ENCODE measurements around the gene ARHGAP42. TPM values are rescaled to one million over a fixed set of nuclear protein-coding genes. Genes with fewer than 3 reads are reported as not detected.

ARHGAP42 gene
- total and polyA plus RNA-seq, 2 of the 4 experiments (the other 2 are of a cell fraction): 2.9 to 7.3 TPM

- Histone ChIP-seq H3K23ac (ENCODE audit: low read depth, low read length) (no peak overlapping the region), H4K91ac (ENCODE audit: insufficient read depth, low read depth, low read length) (no peak overlapping the region), H4K5ac (ENCODE audit: low read depth, low read length) (no peak overlapping the region), H4K8ac (ENCODE audit: low read depth in 2 of 2, low read length in 2 of 2) (no peak overlapping the region), H3K36me3 (ENCODE audit: control insufficient read depth, insufficient read depth, low read length) (no peaks in the 10 kb centered on the region), H2BK5ac (ENCODE audit: low read depth, low read length, poor library complexity, severe bottlenecking) (no peak overlapping the region), H3K9me1 (ENCODE audit: insufficient read depth, low read length) (peaks cover 4% of the 10 kb centered on the region; the same call in 1 of the 2 replicates), H3K14ac (replicated peaks; ENCODE audit: low read depth, low read length) (no peak overlapping the region), H3K4me2 (ENCODE audit: low read depth, low read length) (no peak overlapping the region), H3K4me1 (ENCODE audit: control insufficient read depth, insufficient read depth, low read length) (peaks cover 4% of the 10 kb centered on the region; the same call in 1 of the 2 replicates), H3K18ac (ENCODE audit: low read depth, low read length) (no peak overlapping the region), H3K27ac (ENCODE audit: insufficient read depth, low read length) (no peak overlapping the region), H2BK15ac (ENCODE audit: low read depth, low read length) (no peak overlapping the region), H3K27me3 (ENCODE audit: control insufficient read depth, insufficient read depth, low read length) (no peaks in the 10 kb centered on the region), H2BK120ac (ENCODE audit: low read depth, low read length) (no peak overlapping the region), H3K79me1 (ENCODE audit: low read depth in 1 of 2, low read length in 2 of 2) (no peaks in the 10 kb centered on the region), H2AK5ac (ENCODE audit: low read depth, low read length) (no peak overlapping the region), H3K56ac (ENCODE audit: extremely low read depth, insufficient read depth, low read length) (no peak overlapping the region), H3K9ac (ENCODE audit: low read depth, low read length) (no peak overlapping the region), H3K9me3 (ENCODE audit: control insufficient read depth, insufficient read depth, low read length) (0 out of 2 replicates have a peak, but pooled peaks cover 2% of the 10 kb centered on the region), H2AK9ac (replicated peaks; ENCODE audit: low read depth, low read length, poor library complexity) (no peak overlapping the region), H4K20me1 (ENCODE audit: insufficient read depth, low read length) (no peaks in the 10 kb centered on the region), H2AFZ (replicated peaks; ENCODE audit: low read length, poor library complexity) (no peak overlapping the region), H2BK20ac (ENCODE audit: low read depth, low read length) (no peak overlapping the region), H3K4me3 (ENCODE audit: insufficient read depth, low read depth, low read length) (no peak overlapping the region), H3K4ac (ENCODE audit: low read depth, low read length) (no peak overlapping the region)
- no CpG with 5 or more reads among the region's 2 CpGs for WGBS, 2 experiments (ENCODE audit: extremely low coverage in 2 of 2, insufficient read length in 1 of 2)
- ATAC-seq (ENCODE audit: low read depth) (no peak), DNase-seq (no peak)
- intact Hi-C loops (cut with micrococcal nuclease) (no loop called here), in situ Hi-C loops (cut with MboI; ENCODE audit: low sequenced_read_pairs) (no loop called here), dilution Hi-C loops (cut with HindIII; ENCODE audit: low sequenced_read_pairs, unreplicated experiment) (no loop called here)
- no peak for TF ChIP-seq USF2 (IDR thresholded peaks at IDR 0.05; ENCODE audit: low read depth, low read length)
- TF ChIP-seq CTCF (conservative IDR thresholded peaks at IDR 0.05; ENCODE audit: low read depth, low read length): no peak
- no peak for TF ChIP-seq RFX5 (IDR thresholded peaks at IDR 0.05; ENCODE audit: low read depth, low read length)
- no peak for TF ChIP-seq POLR2A (IDR thresholded peaks at IDR 0.05; ENCODE audit: low read depth, low read length)
- TF ChIP-seq RCOR1 (IDR thresholded peaks at IDR 0.05; ENCODE audit: insufficient replicate concordance, low read length): no peak
- TF ChIP-seq MAZ (IDR thresholded peaks at IDR 0.05; ENCODE audit: borderline replicate concordance, low read depth, low read length): no peak
- no peak for TF ChIP-seq BHLHE40 (IDR thresholded peaks at IDR 0.05; ENCODE audit: low read depth, low read length)
- TF ChIP-seq RAD21 (IDR thresholded peaks at IDR 0.05; ENCODE audit: low read length): no peak
- no peak for TF ChIP-seq CEBPB (IDR thresholded peaks at IDR 0.05; ENCODE audit: low read depth, low read length)
- TF ChIP-seq MXI1 (IDR thresholded peaks at IDR 0.05; ENCODE audit: borderline replicate concordance, low read depth, low read length): no peak
- no peak for TF ChIP-seq NFE2L2 (IDR thresholded peaks at IDR 0.05; ENCODE audit: low read depth, low read length)
- CTCF ChIA-PET: no interaction called here
- no TSS peak for BruUV-seq (replicated peaks)
- POLR2A ChIA-PET (ENCODE audit: unreplicated experiment): no interaction called here
These were observed 40.5 kb upstream of the ARHGAP42 start for GRCh38 chr11:100646545-100646944.

All from IMR-90 (cell line).